Mucosa of stomach (tissue), 1 donor: ENCODE data around the gene CSMD2.

ENCODE experiments used
- H3K27me3 ChIP-seq: one replicate; pipeline ENCODE4 v1.7.0; 2013; ENCODE audit warnings: mild to moderate bottlenecking, low read length; ENCODE audit not compliant: control insufficient read depth, insufficient read depth
- H3K36me3 ChIP-seq: one replicate; pipeline ENCODE4 v1.7.0; 2013; ENCODE audit warnings: low read length; ENCODE audit not compliant: control insufficient read depth, insufficient read depth
- H3K4me1 ChIP-seq: one replicate; pipeline ENCODE4 v1.7.0; 2013; ENCODE audit warnings: mild to moderate bottlenecking, low read length; ENCODE audit not compliant: control insufficient read depth, insufficient read depth
- H3K4me3 ChIP-seq: one replicate; pipeline ENCODE4 v1.7.0; 2013; ENCODE audit warnings: low read length
- H3K9ac ChIP-seq: one replicate; pipeline ENCODE4 v1.7.0; 2013; ENCODE audit warnings: mild to moderate bottlenecking, low read length, moderate library complexity
- H3K9me3 ChIP-seq: one replicate; pipeline ENCODE4 v1.7.0; 2013; ENCODE audit warnings: mild to moderate bottlenecking, low read length, moderate library complexity; ENCODE audit not compliant: control insufficient read depth
- donor health status: Pancreatic carcinoma.

Gene CSMD2

GRCh38 chr1:33762109-33762830, 402.8 kb downstream of the CSMD2 start:
- no peaks in the 10 kb centered on the region for H3K36me3 ChIP-seq
- H3K27me3 ChIP-seq = no peaks in the 10 kb centered on the region
- no peak overlapping the region for H3K4me3 ChIP-seq
- H3K9ac ChIP-seq = no peak overlapping the region
- H3K9me3 ChIP-seq = no peaks in the 10 kb centered on the region
- no peaks in the 10 kb centered on the region for H3K4me1 ChIP-seq

GRCh38 chr1:33758698-33759097, 406.3 kb downstream of the CSMD2 start:
- H3K4me3 ChIP-seq = no peak overlapping the region
- H3K9ac ChIP-seq = no peak overlapping the region
- no peaks in the 10 kb centered on the region for H3K27me3 ChIP-seq
- no peaks in the 10 kb centered on the region for H3K36me3 ChIP-seq
- no peaks in the 10 kb centered on the region for H3K9me3 ChIP-seq
- H3K4me1 ChIP-seq = no peaks in the 10 kb centered on the region

GRCh38 chr1:33753087-33753856, 411.8 kb downstream of the CSMD2 start:
- Histone ChIP-seq H3K4me3 (no peak overlapping the region), H3K9ac (no peak overlapping the region), H3K36me3 (no peaks in the 10 kb centered on the region), H3K4me1 (no peaks in the 10 kb centered on the region), H3K27me3 (no peaks in the 10 kb centered on the region), H3K9me3 (no peaks in the 10 kb centered on the region)

DNA sequence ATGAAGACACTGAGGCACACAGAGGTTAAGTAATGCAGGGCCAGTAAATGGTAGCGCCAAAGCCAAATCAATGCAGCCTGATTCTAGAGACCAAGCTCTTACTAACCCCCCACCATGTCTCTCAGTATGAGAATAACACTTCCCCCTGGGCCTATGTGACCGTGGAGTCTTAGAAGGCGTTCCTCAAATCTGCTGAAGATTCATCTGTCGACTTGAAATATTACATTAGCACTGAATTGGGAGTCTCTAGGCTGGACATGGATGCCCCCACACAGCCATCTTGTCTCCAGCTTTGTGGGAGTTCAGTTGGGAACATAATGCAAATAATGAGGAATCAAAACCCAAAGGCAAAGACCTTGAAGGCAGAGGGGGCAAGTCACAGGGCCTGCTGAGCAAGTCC, 419.1 kb downstream of the CSMD2 start:
- H3K4me1 ChIP-seq = no peaks in the 10 kb centered on the region
- no peak overlapping the region for H3K4me3 ChIP-seq
- H3K36me3 ChIP-seq = no peaks in the 10 kb centered on the region
- H3K27me3 ChIP-seq = no peaks in the 10 kb centered on the region
- no peak overlapping the region for H3K9ac ChIP-seq
- no peaks in the 10 kb centered on the region for H3K9me3 ChIP-seq

- H3K27me3 ChIP-seq = no peaks in the 10 kb centered on the region
- no peak overlapping the region for H3K9ac ChIP-seq
- H3K4me3 ChIP-seq = no peak overlapping the region
- no peaks in the 10 kb centered on the region for H3K9me3 ChIP-seq
- no peaks in the 10 kb centered on the region for H3K36me3 ChIP-seq
- H3K4me1 ChIP-seq = no peaks in the 10 kb centered on the region
These were observed 421.6 kb downstream of the CSMD2 start for GRCh38 chr1:33743221-33743998.

- H3K4me3 ChIP-seq = no peak overlapping the region
- no peak overlapping the region for H3K9ac ChIP-seq
- no peaks in the 10 kb centered on the region for H3K4me1 ChIP-seq
- no peaks in the 10 kb centered on the region for H3K36me3 ChIP-seq
- no peaks in the 10 kb centered on the region for H3K27me3 ChIP-seq
- no peaks in the 10 kb centered on the region for H3K9me3 ChIP-seq
These were observed 422.4 kb downstream of the CSMD2 start for GRCh38 chr1:33742663-33743062.

- Histone ChIP-seq H3K27me3 (no peaks in the 10 kb centered on the region), H3K36me3 (no peaks in the 10 kb centered on the region), H3K4me3 (no peak overlapping the region), H3K9ac (no peak overlapping the region), H3K9me3 (no peaks in the 10 kb centered on the region), H3K4me1 (no peaks in the 10 kb centered on the region)
These were observed 423.3 kb downstream of the CSMD2 start for GRCh38 chr1:33741749-33742148.

GRCh38 chr1:33740040-33740744, 424.8 kb downstream of the CSMD2 start:
- no peaks in the 10 kb centered on the region for H3K27me3 ChIP-seq
- no peak overlapping the region for H3K9ac ChIP-seq
- no peaks in the 10 kb centered on the region for H3K36me3 ChIP-seq
- no peaks in the 10 kb centered on the region for H3K4me1 ChIP-seq
- H3K9me3 ChIP-seq = no peaks in the 10 kb centered on the region
- H3K4me3 ChIP-seq = no peak overlapping the region

DNA sequence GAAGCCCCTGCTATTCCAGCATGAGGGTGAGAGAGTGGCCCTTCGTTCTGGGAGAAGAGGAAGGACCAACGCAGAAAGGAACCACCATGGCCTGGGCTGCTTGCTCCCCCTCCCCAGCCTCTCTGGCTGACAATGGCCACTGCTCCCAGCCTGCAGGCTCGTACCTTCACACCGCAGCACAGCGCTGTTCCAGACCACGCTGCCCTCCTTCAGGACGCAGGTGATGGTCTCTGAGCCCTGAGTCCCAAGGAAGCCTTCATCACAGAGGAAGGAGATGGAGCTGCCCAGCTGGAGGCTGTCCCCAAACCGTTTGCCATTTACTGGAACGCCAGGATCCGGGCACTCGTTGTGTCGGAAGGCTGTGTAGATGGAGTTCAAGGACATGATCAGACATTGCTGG, 426.1 kb downstream of the CSMD2 start:
- Histone ChIP-seq H3K9ac (no peak overlapping the region), H3K9me3 (no peaks in the 10 kb centered on the region), H3K27me3 (no peaks in the 10 kb centered on the region), H3K36me3 (no peaks in the 10 kb centered on the region), H3K4me1 (no peaks in the 10 kb centered on the region), H3K4me3 (no peak overlapping the region)

DNA sequence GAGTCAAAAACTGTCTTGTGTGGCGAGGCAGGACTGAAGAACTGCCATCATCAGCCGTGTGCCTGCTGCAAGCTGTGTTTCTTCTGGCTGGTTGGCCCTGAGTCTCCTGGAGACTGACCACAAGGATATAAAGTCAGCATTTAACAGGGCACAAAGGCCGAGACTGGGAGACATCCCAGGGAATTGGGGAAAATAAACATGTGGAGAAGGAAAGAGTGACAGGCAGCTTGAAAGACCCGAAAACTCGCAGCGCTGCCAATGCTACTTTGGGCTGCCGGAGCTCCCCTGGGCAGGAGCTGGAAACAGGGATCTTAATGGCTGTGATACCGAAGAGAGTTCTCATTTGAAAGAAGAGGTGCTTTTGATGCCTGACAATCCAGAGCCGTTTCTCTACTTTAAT, 426.5 kb downstream of the CSMD2 start:
- Histone ChIP-seq H3K36me3 (no peaks in the 10 kb centered on the region), H3K9ac (no peak overlapping the region), H3K27me3 (no peaks in the 10 kb centered on the region), H3K9me3 (no peaks in the 10 kb centered on the region), H3K4me1 (no peaks in the 10 kb centered on the region), H3K4me3 (no peak overlapping the region)

GRCh38 chr1:33736496-33736895, 428.5 kb downstream of the CSMD2 start:
- Histone ChIP-seq H3K27me3 (no peaks in the 10 kb centered on the region), H3K4me3 (no peak overlapping the region)

More at GRCh38 chr1:33736496-33736895, 428.5 kb downstream of the CSMD2 start:
- H3K9me3 ChIP-seq = no peaks in the 10 kb centered on the region
- no peaks in the 10 kb centered on the region for H3K4me1 ChIP-seq
- no peaks in the 10 kb centered on the region for H3K36me3 ChIP-seq
- no peak overlapping the region for H3K9ac ChIP-seq
